Measurements from ENCODE around the gene CNNM4.

The CNNM4 gene

DNA sequence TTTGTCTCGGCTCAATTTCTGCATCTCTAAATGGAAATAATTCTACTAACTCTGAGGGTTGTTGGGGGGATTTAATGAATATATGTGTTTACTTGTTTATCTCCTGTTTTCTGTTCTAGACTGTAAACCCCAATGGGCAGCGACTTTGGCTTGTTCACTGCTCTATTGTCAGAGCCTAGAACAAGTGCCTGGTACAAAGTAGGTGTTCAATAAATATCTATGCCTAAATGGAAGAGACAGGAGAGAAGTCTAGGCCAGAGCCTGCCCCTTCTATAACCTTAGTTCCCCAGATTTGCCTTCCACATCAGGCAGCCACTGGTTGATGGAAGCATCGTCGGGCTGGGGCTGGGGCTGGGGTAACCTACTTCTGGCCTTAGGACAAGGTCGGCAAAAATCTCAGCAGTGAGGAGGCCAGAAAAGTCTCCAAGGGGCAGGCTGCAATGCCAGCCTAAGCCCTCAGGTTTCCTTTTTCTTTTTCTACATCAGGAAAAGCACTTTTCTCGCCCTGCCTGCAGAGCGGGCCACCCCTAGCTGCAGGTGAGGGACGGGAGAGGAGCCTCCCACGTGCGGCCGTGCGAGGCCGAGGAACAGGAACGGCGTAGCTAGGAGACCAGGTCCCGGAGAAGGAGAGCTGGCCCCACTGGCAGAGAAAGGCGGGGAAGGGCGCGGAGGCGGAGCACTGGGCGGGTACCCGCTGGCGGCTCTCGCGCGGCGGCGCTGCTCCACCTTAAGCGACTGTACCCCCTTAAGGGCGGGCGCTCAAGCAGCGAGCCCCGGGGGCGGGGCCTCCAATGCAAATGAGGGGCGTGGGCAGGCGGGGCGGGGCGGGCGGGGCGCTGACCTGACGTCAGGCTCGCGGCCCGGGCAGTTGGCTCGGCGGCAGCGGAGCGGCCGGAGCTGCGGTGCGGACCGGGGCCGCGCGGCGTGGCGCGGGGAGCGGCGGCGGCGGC, at the start of gene CNNM4:
CNNM4 (plus strand) TSS at position 867 of the 950 bp plus-strand sequence. CDS start 98 bp downstream, outside the sequence.
- TF ChIP-seq, protein P1, sequence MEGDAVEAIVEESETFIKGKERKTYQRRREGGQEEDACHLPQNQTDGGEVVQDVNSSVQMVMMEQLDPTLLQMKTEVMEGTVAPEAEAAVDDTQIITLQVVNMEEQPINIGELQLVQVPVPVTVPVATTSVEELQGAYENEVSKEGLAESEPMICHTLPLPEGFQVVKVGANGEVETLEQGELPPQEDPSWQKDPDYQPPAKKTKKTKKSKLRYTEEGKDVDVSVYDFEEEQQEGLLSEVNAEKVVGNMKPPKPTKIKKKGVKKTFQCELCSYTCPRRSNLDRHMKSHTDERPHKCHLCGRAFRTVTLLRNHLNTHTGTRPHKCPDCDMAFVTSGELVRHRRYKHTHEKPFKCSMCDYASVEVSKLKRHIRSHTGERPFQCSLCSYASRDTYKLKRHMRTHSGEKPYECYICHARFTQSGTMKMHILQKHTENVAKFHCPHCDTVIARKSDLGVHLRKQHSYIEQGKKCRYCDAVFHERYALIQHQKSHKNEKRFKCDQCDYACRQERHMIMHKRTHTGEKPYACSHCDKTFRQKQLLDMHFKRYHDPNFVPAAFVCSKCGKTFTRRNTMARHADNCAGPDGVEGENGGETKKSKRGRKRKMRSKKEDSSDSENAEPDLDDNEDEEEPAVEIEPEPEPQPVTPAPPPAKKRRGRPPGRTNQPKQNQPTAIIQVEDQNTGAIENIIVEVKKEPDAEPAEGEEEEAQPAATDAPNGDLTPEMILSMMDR (IDR thresholded peaks at IDR 0.05; ENCODE audit: low read depth, low read length): peak; percentile 18
- in situ Hi-C loops (cut with HindIII; ENCODE audit: low sequenced_read_pairs): no loop called here
- peak; percentile 92 for DNase-seq (ENCODE audit: low read depth, low spot score)
- peak within 1 kb of the TSS; percentile 63 for H3K4me3 ChIP-seq (ENCODE audit: low read depth, low read length)

DNA sequence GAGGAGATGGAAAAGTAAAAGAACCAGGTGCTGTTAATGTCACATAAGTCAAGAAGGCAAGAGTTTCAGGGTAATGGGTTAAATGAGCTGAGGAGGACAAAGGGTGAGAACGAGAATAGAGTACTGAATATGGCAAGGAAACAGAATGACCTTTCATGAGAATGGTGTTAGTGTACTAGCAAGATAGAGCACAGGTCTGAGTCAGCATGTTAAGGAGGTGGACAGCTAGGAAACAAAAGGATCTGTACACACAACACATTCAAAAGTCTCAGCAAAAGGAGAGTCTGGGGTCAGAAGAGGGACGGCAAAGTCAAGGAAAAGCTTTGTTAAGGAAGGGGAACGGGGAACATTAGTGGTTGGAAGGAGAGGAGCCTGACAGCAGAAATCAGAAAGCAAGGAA, 49.7 kb upstream of the CNNM4 start:
- DNase-seq (ENCODE audit: low read depth, low spot score): no peak
- TF ChIP-seq, protein P1 (IDR thresholded peaks at IDR 0.05; ENCODE audit: low read depth, low read length): no peak
- H3K4me3 ChIP-seq (ENCODE audit: low read depth, low read length): no peak overlapping the region
- in situ Hi-C loops (cut with HindIII; ENCODE audit: low sequenced_read_pairs): no loop called here

DNA sequence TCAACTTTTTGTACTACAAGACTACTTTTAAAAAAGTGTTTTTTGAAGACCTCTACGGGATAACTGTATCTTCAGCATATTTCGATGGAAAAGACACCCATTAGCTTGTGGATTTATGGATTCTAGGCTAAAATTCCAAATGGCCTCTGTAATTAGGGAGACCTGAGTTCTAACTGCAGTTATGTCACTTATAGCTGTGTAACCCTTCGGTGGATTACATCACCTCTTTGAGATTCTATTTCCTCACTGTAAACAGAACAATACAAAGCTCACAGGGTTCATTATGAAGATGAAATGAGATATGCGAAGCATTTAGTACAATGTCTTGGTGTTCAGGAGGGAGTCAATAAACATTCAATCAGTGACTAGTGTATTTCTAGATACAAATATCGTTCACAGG, 45.0 kb upstream of the CNNM4 start:
- TF ChIP-seq, protein P1 (IDR thresholded peaks at IDR 0.05; ENCODE audit: low read depth, low read length): no peak
- in situ Hi-C loops (cut with HindIII; ENCODE audit: low sequenced_read_pairs): no loop called here
- no peak overlapping the region for H3K4me3 ChIP-seq (ENCODE audit: low read depth, low read length)
- no peak for DNase-seq (ENCODE audit: low read depth, low spot score)

DNA sequence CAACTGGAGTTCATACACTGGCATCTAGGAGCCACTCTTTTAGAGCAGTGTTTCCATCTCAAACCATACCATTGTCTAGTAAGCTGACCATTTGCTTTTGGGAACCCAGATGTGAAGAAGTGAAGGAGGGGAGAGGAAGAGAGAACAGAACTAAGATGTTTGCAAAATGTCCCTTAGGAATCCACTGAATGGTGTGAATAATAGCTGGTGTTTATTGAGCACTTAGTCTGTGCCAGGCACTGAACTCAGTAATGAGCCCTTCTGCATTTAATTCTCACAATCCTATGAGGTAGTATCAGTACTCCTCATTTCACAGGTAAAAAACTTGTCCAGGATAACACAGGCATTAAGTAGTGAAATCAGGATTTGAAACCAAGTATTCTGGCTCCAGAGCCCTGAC, 44.3 kb upstream of the CNNM4 start:
- in situ Hi-C loops (cut with HindIII; ENCODE audit: low sequenced_read_pairs): no loop called here
- TF ChIP-seq, protein P1 (IDR thresholded peaks at IDR 0.05; ENCODE audit: low read depth, low read length): no peak
- no peak overlapping the region for H3K4me3 ChIP-seq (ENCODE audit: low read depth, low read length)
- DNase-seq (ENCODE audit: low read depth, low spot score): no peak

DNA sequence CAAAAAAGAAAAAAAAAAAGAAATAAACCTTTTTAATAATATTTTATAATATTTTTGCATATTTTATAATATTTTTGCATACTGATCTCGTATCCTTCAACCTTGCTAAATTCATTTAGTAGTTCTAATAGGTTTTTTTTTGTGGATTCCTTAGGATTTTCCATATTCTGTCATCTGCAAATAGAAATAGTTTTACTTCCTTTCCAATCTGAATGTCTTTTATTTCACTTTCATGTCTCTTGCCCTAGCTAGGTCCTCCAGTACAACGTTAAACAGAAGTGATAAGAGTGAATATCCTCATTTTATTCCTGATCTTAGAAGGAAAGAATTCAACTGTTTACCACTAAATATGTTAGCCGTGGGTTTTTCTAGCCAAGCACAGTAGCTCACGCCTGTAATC, 34.6 kb upstream of the CNNM4 start:
- no peak overlapping the region for H3K4me3 ChIP-seq (ENCODE audit: low read depth, low read length)
- TF ChIP-seq, protein P1 (IDR thresholded peaks at IDR 0.05; ENCODE audit: low read depth, low read length): no peak
- in situ Hi-C loops (cut with HindIII; ENCODE audit: low sequenced_read_pairs): no loop called here
- DNase-seq (ENCODE audit: low read depth, low spot score): no peak

DNA sequence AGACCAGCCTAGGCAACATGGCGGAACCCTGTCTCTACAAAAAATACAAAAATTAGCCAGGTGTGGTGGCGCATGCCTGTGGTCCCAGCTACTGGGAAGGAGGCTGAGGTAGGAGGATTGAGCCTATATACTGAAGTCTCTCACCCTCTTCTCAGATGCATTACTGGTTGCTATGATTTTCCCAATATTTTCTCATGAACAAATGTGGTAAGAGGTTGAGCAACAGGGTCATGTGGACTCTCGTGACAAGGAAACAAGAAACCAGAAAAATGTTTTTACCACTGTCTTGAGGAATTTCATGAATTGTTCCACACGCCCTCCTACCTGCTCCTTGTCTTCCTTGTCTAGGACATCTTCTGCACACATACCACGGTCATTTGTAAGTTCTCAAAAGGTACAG, 33.3 kb upstream of the CNNM4 start:
- TF ChIP-seq, protein P1 (IDR thresholded peaks at IDR 0.05; ENCODE audit: low read depth, low read length): no peak
- no peak overlapping the region for H3K4me3 ChIP-seq (ENCODE audit: low read depth, low read length)
- DNase-seq (ENCODE audit: low read depth, low spot score): no peak
- in situ Hi-C loops (cut with HindIII; ENCODE audit: low sequenced_read_pairs): no loop called here

Data from astrocyte of the spinal cord (primary cell).